Osteoblast (primary cell): Measurements from ENCODE around the gene CREG2. TPM values are rescaled to one million over a fixed set of nuclear protein-coding genes. Genes with fewer than 3 reads are reported as not detected.

Experiments used
- DNase-seq: peaks from one replicate; pipeline ENCODE4 v3.0.0; 2011; ENCODE audit warnings: low spot score, mixed read lengths; ENCODE audit not compliant: insufficient read length; ENCODE audit errors: missing footprints
- H2AFZ ChIP-seq: 2 replicates; pipeline ENCODE4 v1.6.0; 2011; ENCODE audit warnings: mild to moderate bottlenecking, low read length
- H3K27ac ChIP-seq: 2 replicates; pipeline ENCODE4 v1.5.1; 2011; ENCODE audit warnings: mild to moderate bottlenecking, low read depth, low read length, moderate library complexity
- H3K27me3 ChIP-seq: 2 replicates; pipeline ENCODE4 v1.6.0; 2012; ENCODE audit warnings: mild to moderate bottlenecking, control low read depth, inconsistent platforms, low read length, moderate library complexity; ENCODE audit not compliant: insufficient read depth
- H3K36me3 ChIP-seq: 2 replicates; pipeline ENCODE4 v1.5.1; 2011; ENCODE audit warnings: mild to moderate bottlenecking, low read length, control low read depth, moderate library complexity; ENCODE audit not compliant: insufficient read depth
- H3K4me1 ChIP-seq: 2 replicates; pipeline ENCODE4 v1.5.1; 2011; ENCODE audit warnings: mild to moderate bottlenecking, low read length, control low read depth, moderate library complexity; ENCODE audit not compliant: insufficient read depth
- H3K4me2 ChIP-seq: 2 replicates; pipeline ENCODE4 v1.6.0; 2011; ENCODE audit warnings: mild to moderate bottlenecking, low read length; ENCODE audit not compliant: insufficient read depth
- H3K4me3 ChIP-seq: fragments of 200-600 bp; sonication (generic); 3 replicates; pipeline ENCODE4 v1.5.1; 2012; ENCODE audit warnings: mild to moderate bottlenecking, low read length, inconsistent platforms; ENCODE audit not compliant: insufficient read depth
- H3K79me2 ChIP-seq: 2 replicates; pipeline ENCODE4 v1.6.0; 2012; ENCODE audit warnings: mild to moderate bottlenecking, low read length, control low read depth, inconsistent platforms; ENCODE audit not compliant: insufficient read depth
- H3K9me3 ChIP-seq: 2 replicates; pipeline ENCODE4 v1.5.1; 2011; ENCODE audit warnings: low read depth, low read length, control low read depth
- H4K20me1 ChIP-seq: 2 replicates; pipeline ENCODE4 v1.6.0; 2012; ENCODE audit warnings: mild to moderate bottlenecking, low read length, control low read depth; ENCODE audit not compliant: insufficient read depth
- total RNA-seq: library from RNA; depleted of rRNA; stranded (reverse); fragments of >200 nt; gene quantifications from 2 replicates; pipeline ENCODE4 v1.2.3, GENCODE V29; 2012
- TF ChIP-seq, protein P1 (sequence below): IDR thresholded peaks from 2 replicates; pipeline ENCODE4 v1.5.1; 2011; ENCODE audit warnings: mild to moderate bottlenecking, low read depth, low read length, moderate library complexity; ENCODE audit errors: extremely low read depth

The CREG2 gene
- total RNA-seq, 1 donor = 0.36 TPM

DNA sequence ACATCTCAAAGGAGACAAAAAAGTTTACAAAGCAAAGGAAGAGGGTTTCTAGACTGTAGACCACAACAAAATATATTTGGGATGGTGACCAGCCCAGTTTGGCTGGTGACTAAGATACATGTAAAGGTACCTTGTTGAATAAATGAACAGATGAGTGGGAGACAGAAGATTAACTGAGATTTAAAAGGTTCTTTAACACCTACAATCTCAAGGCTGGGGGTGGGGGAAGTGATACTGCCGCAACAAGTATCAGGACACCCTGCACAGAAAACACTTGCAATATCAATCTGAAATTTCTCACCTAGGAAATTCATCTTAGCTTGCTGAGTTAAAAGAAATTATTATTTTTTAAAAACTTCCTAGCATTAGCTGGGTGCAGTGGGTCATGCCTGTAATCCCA, 87.1 kb downstream of the CREG2 start:
- TF ChIP-seq, protein P1, sequence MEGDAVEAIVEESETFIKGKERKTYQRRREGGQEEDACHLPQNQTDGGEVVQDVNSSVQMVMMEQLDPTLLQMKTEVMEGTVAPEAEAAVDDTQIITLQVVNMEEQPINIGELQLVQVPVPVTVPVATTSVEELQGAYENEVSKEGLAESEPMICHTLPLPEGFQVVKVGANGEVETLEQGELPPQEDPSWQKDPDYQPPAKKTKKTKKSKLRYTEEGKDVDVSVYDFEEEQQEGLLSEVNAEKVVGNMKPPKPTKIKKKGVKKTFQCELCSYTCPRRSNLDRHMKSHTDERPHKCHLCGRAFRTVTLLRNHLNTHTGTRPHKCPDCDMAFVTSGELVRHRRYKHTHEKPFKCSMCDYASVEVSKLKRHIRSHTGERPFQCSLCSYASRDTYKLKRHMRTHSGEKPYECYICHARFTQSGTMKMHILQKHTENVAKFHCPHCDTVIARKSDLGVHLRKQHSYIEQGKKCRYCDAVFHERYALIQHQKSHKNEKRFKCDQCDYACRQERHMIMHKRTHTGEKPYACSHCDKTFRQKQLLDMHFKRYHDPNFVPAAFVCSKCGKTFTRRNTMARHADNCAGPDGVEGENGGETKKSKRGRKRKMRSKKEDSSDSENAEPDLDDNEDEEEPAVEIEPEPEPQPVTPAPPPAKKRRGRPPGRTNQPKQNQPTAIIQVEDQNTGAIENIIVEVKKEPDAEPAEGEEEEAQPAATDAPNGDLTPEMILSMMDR = no peak
- Histone ChIP-seq H3K27me3 (no peaks in the 10 kb centered on the region), H3K36me3 (no peaks in the 10 kb centered on the region), H4K20me1 (peaks cover 41% of the 10 kb centered on the region), H3K4me1 (peaks cover 16% of the 10 kb centered on the region), H3K4me3 (no peak overlapping the region), H3K79me2 (peaks cover 94% of the 10 kb centered on the region), H3K27ac (no peak overlapping the region), H3K4me2 (no peak overlapping the region), H2AFZ (no peak overlapping the region), H3K9me3 (no peaks in the 10 kb centered on the region)
- no peak for DNase-seq

- no peak for DNase-seq
- Histone ChIP-seq H3K79me2 (peaks cover 94% of the 10 kb centered on the region), H3K9me3 (no peaks in the 10 kb centered on the region), H3K4me2 (no peak overlapping the region), H3K4me1 (peaks cover 13% of the 10 kb centered on the region), H3K36me3 (peaks cover 4% of the 10 kb centered on the region), H3K27ac (no peak overlapping the region), H3K27me3 (no peaks in the 10 kb centered on the region), H3K4me3 (no peak overlapping the region), H4K20me1 (peaks cover 39% of the 10 kb centered on the region), H2AFZ (no peak overlapping the region)
- TF ChIP-seq, protein P1 = no peak
Observed at GRCh38 chr2:101299604-101300003, 87.7 kb downstream of the CREG2 start.

DNA sequence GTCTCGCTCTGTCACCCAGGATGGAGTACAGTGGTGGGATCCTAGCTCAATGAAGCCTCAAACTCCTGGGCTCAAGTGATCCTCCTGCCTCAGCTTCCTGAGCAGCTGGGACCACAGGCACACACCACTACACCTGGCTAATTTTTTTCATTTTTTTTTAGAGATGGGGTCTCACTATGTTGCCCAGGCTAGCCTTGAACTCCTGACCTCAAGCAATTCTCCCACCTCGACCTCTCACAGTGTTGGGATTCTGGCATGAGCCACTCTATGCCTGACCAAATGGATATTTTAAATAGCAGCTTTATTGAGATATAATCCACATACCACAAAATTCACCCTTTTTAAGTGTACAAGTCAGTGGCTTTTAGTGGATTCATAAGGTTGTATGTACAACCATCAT, 89.9 kb downstream of the CREG2 start:
- no peak for DNase-seq
- Histone ChIP-seq H3K36me3 (peaks cover 18% of the 10 kb centered on the region), H3K4me1 (peaks cover 13% of the 10 kb centered on the region), H3K4me2 (no peak overlapping the region), H3K9me3 (no peaks in the 10 kb centered on the region), H4K20me1 (peaks cover 33% of the 10 kb centered on the region), H3K79me2 (peaks cover 87% of the 10 kb centered on the region), H3K27me3 (no peaks in the 10 kb centered on the region), H3K27ac (no peak overlapping the region), H3K4me3 (no peak overlapping the region), H2AFZ (no peak overlapping the region)
- TF ChIP-seq, protein P1 = no peak

- TF ChIP-seq, protein P1 = no peak
- Histone ChIP-seq H3K9me3 (no peaks in the 10 kb centered on the region), H3K4me1 (peaks cover 13% of the 10 kb centered on the region), H3K4me2 (peak overlapping the region; percentile 21), H3K27me3 (no peaks in the 10 kb centered on the region), H3K27ac (peak overlapping the region; percentile 17), H3K79me2 (peaks cover 77% of the 10 kb centered on the region), H3K36me3 (peaks cover 18% of the 10 kb centered on the region), H3K4me3 (no peak overlapping the region), H4K20me1 (peaks cover 33% of the 10 kb centered on the region), H2AFZ (no peak overlapping the region)
- DNase-seq = no peak
Observed at GRCh38 chr2:101296371-101296770, 90.9 kb downstream of the CREG2 start.
